NCI-H345 treated with DMSO at 0.1 percent for 48 hours (cell line): ENCODE measurements around the gene NGF.
"Not testable (repeated sequence)": the region's sequence is repeated elsewhere in the genome, so short reads cannot be mapped to it uniquely, and the experiment has no call there.

ENCODE experiments used
- DNase-seq: peaks from one replicate; lab custom pipeline; 2025; ENCODE audit not compliant: unreplicated experiment; lab: John Stamatoyannopoulos, UW

The NGF gene

GRCh38 chr1:115337633-115338456 lies at the start of gene NGF:
NGF (minus strand) TSS chr1:115338249; CDS start chr1:115286795, 51,454 bp downstream.
- no peak for DNase-seq

- not testable (repeated sequence) for DNase-seq
Observed at GRCh38 chr1:115383455-115383854, 45.4 kb upstream of the NGF start.

GRCh38 chr1:115379943-115380342 lies 41.9 kb upstream of the NGF start:
- no peak for DNase-seq

- DNase-seq = no peak
Observed at GRCh38 chr1:115377411-115377810, 39.4 kb upstream of the NGF start.

- DNase-seq = no peak
Observed at GRCh38 chr1:115374598-115374997, 36.5 kb upstream of the NGF start.

GRCh38 chr1:115373305-115373704 lies 35.3 kb upstream of the NGF start:
- no peak for DNase-seq

- DNase-seq = no peak
Observed at GRCh38 chr1:115365738-115366137, 27.7 kb upstream of the NGF start.

GRCh38 chr1:115364780-115365155 lies 26.7 kb upstream of the NGF start:
- DNase-seq = no peak

GRCh38 chr1:115364046-115364779 lies 26.2 kb upstream of the NGF start:
- DNase-seq = no peak

GRCh38 chr1:115363171-115363570 lies 25.1 kb upstream of the NGF start:
- DNase-seq = no peak

- not testable (repeated sequence) for DNase-seq
Observed at GRCh38 chr1:115360505-115361129, 22.6 kb upstream of the NGF start.

- DNase-seq = not testable (repeated sequence)
Observed at GRCh38 chr1:115359787-115360452, 21.9 kb upstream of the NGF start.

- no peak for DNase-seq
Observed at GRCh38 chr1:115356356-115356755, 18.3 kb upstream of the NGF start.

GRCh38 chr1:115355069-115355468 lies 17.0 kb upstream of the NGF start:
- no peak for DNase-seq

- DNase-seq = no peak
Observed at GRCh38 chr1:115351143-115351542, 13.1 kb upstream of the NGF start.

GRCh38 chr1:115348636-115349035 lies 10.6 kb upstream of the NGF start:
- no peak for DNase-seq

GRCh38 chr1:115347282-115347681 lies 9.2 kb upstream of the NGF start:
- no peak for DNase-seq

- DNase-seq = no peak
Observed at GRCh38 chr1:115343200-115343737, 5.2 kb upstream of the NGF start.

GRCh38 chr1:115341948-115342347 lies 3.9 kb upstream of the NGF start:
- no peak for DNase-seq

GRCh38 chr1:115340879-115341278 lies 2.8 kb upstream of the NGF start:
- DNase-seq = no peak

GRCh38 chr1:115338457-115338820 lies 390 bp upstream of the NGF start:
- no peak for DNase-seq
